Activated CD8-positive, alpha-beta T cell treated with anti-CD3 and anti-CD28 coated beads, Interleukin-2, amount 10 ng/mL, durations not matched to agents 7 days and 5 days (primary cell): ENCODE data around the gene KAT14. TPM values are rescaled to one million over a fixed set of nuclear protein-coding genes. Genes with fewer than 3 reads are reported as not detected.
"Not testable (repeated sequence)": the region's sequence is repeated elsewhere in the genome, so short reads cannot be mapped to it uniquely, and the experiment has no call there.

ENCODE experiments used
- ATAC-seq: fragments of 150-1000 bp; cut with Tn5 transposase; one replicate; pipeline ENCODE4 v1.10.0; 2021; ENCODE audit warnings: moderate library complexity
- CTCF ChIA-PET: fragments of 350-600 bp; sonication (Branson Sonifier 250); formaldehyde crosslinking; loops from one replicate; lab custom pipeline; 2021; ENCODE audit warnings: antibody characterized with exemption; lab: Charles Lee
- POLR2A ChIA-PET: fragments of 350-600 bp; sonication (Branson Sonifier 250); formaldehyde crosslinking; loops from one replicate; lab custom pipeline; 2021; ENCODE audit warnings: antibody characterized with exemption; lab: Charles Lee
- DNase-seq: peaks from one replicate; pipeline ENCODE4 v3.0.0-alpha.2; 2020
- H3K27ac Mint-ChIP-seq: one replicate; pipeline ENCODE4 v1.8.0; 2021; ENCODE audit warnings: mild to moderate bottlenecking, mixed read lengths
- H3K27me3 Mint-ChIP-seq: one replicate; pipeline ENCODE4 v1.8.0; 2021; ENCODE audit warnings: low read depth, mixed read lengths
- H3K36me3 Mint-ChIP-seq: one replicate; pipeline ENCODE4 v1.8.0; 2021; ENCODE audit warnings: low read depth, mixed read lengths
- H3K4me1 Mint-ChIP-seq: one replicate; pipeline ENCODE4 v1.8.0; 2021; ENCODE audit warnings: low read depth, mixed read lengths
- H3K4me3 Mint-ChIP-seq: one replicate; pipeline ENCODE4 v1.8.0; 2021; ENCODE audit warnings: mild to moderate bottlenecking, mixed read lengths
- H3K9me3 Mint-ChIP-seq: one replicate; pipeline ENCODE4 v1.8.0; 2022; ENCODE audit warnings: mixed read lengths; ENCODE audit not compliant: insufficient read depth
- total RNA-seq, 2 experiments: library from RNA; stranded (reverse); gene quantifications; one replicate each; pipeline ENCODE4 v1.2.3, GENCODE V29; 2021

Gene KAT14
- total RNA-seq, 2 experiments from 2014 or later, result 14.5 to 16.0 TPM

GRCh38 chr20:18194461-18194860 is 56.8 kb downstream of the KAT14 start:
- CTCF ChIA-PET, H3K9me3 Mint-ChIP-seq, H3K4me3 Mint-ChIP-seq: not testable (repeated sequence)

DNA sequence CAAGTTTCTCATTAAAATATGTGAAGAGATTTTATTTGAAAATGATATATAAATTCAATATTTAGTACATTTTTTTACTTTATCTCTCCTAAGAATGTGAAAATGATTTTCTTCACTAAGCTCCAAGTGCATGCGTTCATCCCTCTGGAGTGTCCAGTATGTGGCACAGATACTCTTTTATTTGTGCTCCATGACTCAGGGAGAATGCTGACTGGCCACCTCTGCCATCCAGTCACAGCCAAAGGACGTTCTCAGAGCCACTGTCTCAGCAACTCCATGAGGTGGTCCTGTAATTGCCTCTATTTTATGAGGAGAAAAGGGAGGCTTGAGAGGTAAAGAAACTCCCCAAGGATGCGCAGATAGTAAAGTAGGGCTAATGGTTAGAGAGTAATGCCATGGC is 58.3 kb downstream of the KAT14 start:
- peaks cover 2% of the 10 kb centered on the region for H3K36me3 Mint-ChIP-seq
- POLR2A ChIA-PET, result no interaction called here
- H3K4me1 Mint-ChIP-seq, result peaks cover 4% of the 10 kb centered on the region

More at GRCh38 chr20:18194461-18194860, 56.8 kb downstream of the KAT14 start:
- H3K27ac Mint-ChIP-seq, ATAC-seq, H3K36me3 Mint-ChIP-seq, DNase-seq, H3K27me3 Mint-ChIP-seq, POLR2A ChIA-PET: not testable (repeated sequence)
- H3K4me1 Mint-ChIP-seq, result peaks cover 18% of the 10 kb centered on the region

DNA sequence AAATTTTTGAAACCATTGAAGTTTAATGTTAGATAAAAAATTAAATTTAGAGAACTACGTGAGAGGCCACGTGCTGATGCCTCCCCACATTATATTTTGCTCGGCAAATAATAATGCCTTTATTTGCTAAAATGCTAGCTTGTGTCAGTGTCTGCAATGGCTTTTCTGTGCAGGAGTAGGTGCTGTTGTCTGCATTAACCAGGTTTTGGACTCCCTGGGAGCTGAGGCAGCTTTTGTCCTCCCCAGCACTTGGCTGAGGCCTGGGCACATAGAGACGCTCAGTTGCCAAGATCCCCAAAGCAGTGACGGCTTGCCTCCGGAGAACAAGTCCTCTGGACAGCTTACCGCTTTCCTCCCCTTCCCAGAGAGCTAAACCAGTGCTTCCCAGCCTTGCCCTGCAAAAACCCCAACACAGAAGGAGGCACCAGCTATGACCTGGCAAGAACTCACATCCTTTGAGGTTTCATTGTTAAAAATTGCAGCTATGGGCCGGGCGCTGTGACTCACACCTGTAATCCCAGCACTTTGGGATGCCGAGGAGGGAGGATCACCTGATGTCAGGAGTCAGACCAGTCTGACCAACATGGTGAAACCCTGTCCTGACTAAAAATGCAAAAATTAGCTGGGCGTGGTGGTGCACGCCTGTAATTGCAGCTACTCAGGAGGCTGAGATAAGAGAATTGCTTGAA is 59.9 kb downstream of the KAT14 start:
- no peak for ATAC-seq
- POLR2A ChIA-PET, result no interaction called here
- DNase-seq, result no peak
- H3K36me3 Mint-ChIP-seq, result peaks cover 1% of the 10 kb centered on the region
- H3K4me1 Mint-ChIP-seq, result no peaks in the 10 kb centered on the region
- H3K27ac Mint-ChIP-seq, result no peak overlapping the region
- H3K4me3 Mint-ChIP-seq, result no peak overlapping the region
- peaks cover 7% of the 10 kb centered on the region for H3K9me3 Mint-ChIP-seq
- CTCF ChIA-PET, result no interaction called here
- no peaks in the 10 kb centered on the region for H3K27me3 Mint-ChIP-seq

More for the DNA sequence above, 58.3 kb downstream of the KAT14 start:
- ATAC-seq, result no peak
- Mint-ChIP-seq H3K4me3 (no peak overlapping the region), H3K27ac (no peak overlapping the region), H3K9me3 (no peaks in the 10 kb centered on the region), H3K27me3 (no peaks in the 10 kb centered on the region)
- CTCF ChIA-PET, result no interaction called here
- no peak for DNase-seq

- no peaks in the 10 kb centered on the region for H3K4me1 Mint-ChIP-seq
- peaks cover 7% of the 10 kb centered on the region for H3K9me3 Mint-ChIP-seq
- H3K27me3 Mint-ChIP-seq, result peaks cover 2% of the 10 kb centered on the region
- CTCF ChIA-PET, result interaction anchor here (1.0 kb wide), 1 partner anchor 331 kb away, joined by 3 read pairs; no protein-coding TSS in a partner anchor
- peaks cover 1% of the 10 kb centered on the region for H3K36me3 Mint-ChIP-seq
- no peak overlapping the region for H3K4me3 Mint-ChIP-seq
- no peak for DNase-seq
- no peak overlapping the region for H3K27ac Mint-ChIP-seq
- ATAC-seq, result no peak
- POLR2A ChIA-PET, result no interaction called here
These were observed 65.3 kb downstream of the KAT14 start for GRCh38 chr20:18202966-18203365.

- H3K36me3 Mint-ChIP-seq, H3K4me3 Mint-ChIP-seq, POLR2A ChIA-PET, DNase-seq, CTCF ChIA-PET, H3K27me3 Mint-ChIP-seq, H3K9me3 Mint-ChIP-seq, H3K4me1 Mint-ChIP-seq, ATAC-seq, H3K27ac Mint-ChIP-seq: not testable (repeated sequence)
These were observed 66.0 kb downstream of the KAT14 start for GRCh38 chr20:18203700-18204099.

DNA sequence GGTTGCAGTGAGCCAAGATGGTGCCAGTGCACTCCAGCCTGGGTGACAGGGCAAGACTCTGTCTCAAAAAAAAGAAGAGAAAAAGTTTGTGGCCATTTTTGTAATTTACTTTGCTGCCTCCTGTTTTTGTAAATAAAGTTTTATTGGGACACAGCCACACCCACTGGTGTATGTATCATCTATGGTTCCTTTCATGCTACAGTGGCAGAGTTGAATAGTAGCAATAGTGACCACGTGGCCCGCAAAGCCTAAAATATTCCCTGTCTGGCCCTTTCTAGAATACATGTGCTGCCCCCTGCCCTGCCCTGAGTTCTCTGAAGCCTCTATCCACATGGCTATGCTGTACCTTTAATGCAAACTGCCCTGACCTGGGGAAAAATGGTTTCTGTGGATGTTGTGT is 75.3 kb downstream of the KAT14 start:
- POLR2A ChIA-PET, result no interaction called here
- Mint-ChIP-seq H3K27ac (no peak overlapping the region), H3K4me3 (no peak overlapping the region), H3K9me3 (no peaks in the 10 kb centered on the region), H3K27me3 (peaks cover 4% of the 10 kb centered on the region), H3K4me1 (no peaks in the 10 kb centered on the region), H3K36me3 (no peaks in the 10 kb centered on the region)
- CTCF ChIA-PET, result no interaction called here
- ATAC-seq (no peak), DNase-seq (no peak)

GRCh38 chr20:18215566-18215965 is 77.9 kb downstream of the KAT14 start:
- H3K27me3 Mint-ChIP-seq, result peaks cover 4% of the 10 kb centered on the region
- ChIA-PET CTCF (no interaction called here), POLR2A (no interaction called here)
- H3K4me3 Mint-ChIP-seq, result no peak overlapping the region
- H3K27ac Mint-ChIP-seq, result no peak overlapping the region
- H3K4me1 Mint-ChIP-seq, result no peaks in the 10 kb centered on the region
- H3K9me3 Mint-ChIP-seq, result no peaks in the 10 kb centered on the region
- DNase-seq (no peak), ATAC-seq (no peak)
- H3K36me3 Mint-ChIP-seq, result no peaks in the 10 kb centered on the region

GRCh38 chr20:18218280-18218679 is 80.6 kb downstream of the KAT14 start:
- ATAC-seq, result no peak
- ChIA-PET POLR2A (no interaction called here), CTCF (no interaction called here)
- no peaks in the 10 kb centered on the region for H3K4me1 Mint-ChIP-seq
- no peak overlapping the region for H3K27ac Mint-ChIP-seq
- H3K4me3 Mint-ChIP-seq, result no peak overlapping the region
- DNase-seq, result no peak
- H3K9me3 Mint-ChIP-seq, result no peaks in the 10 kb centered on the region
- peaks cover 12% of the 10 kb centered on the region for H3K27me3 Mint-ChIP-seq
- H3K36me3 Mint-ChIP-seq, result no peaks in the 10 kb centered on the region

DNA sequence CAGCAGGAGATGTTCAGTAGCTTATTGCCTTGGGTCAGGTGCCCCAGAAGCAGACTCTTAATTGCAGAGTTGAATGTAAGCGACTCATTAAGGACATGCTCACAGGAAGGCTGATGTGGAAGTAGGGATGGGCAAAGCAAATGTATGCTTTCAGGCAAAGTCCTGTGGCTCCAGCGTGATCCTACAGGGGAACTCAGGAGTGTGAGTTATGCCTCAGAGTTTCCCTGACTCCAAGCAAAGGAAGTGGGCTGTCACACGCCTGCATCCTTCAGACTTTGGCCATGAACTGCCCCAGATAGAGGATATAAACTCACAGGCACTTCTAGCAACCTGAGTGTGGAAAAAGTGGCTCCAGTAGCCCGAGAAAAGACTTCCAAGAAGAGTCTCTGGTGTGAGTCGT is 85.7 kb downstream of the KAT14 start:
- no peak overlapping the region for H3K27ac Mint-ChIP-seq
- H3K27me3 Mint-ChIP-seq, result peaks cover 16% of the 10 kb centered on the region
- no peaks in the 10 kb centered on the region for H3K36me3 Mint-ChIP-seq
- ATAC-seq (no peak), DNase-seq (no peak)
- H3K4me1 Mint-ChIP-seq, result no peaks in the 10 kb centered on the region
- ChIA-PET POLR2A (no interaction called here), CTCF (no interaction called here)
- no peak overlapping the region for H3K4me3 Mint-ChIP-seq
- no peaks in the 10 kb centered on the region for H3K9me3 Mint-ChIP-seq

DNA sequence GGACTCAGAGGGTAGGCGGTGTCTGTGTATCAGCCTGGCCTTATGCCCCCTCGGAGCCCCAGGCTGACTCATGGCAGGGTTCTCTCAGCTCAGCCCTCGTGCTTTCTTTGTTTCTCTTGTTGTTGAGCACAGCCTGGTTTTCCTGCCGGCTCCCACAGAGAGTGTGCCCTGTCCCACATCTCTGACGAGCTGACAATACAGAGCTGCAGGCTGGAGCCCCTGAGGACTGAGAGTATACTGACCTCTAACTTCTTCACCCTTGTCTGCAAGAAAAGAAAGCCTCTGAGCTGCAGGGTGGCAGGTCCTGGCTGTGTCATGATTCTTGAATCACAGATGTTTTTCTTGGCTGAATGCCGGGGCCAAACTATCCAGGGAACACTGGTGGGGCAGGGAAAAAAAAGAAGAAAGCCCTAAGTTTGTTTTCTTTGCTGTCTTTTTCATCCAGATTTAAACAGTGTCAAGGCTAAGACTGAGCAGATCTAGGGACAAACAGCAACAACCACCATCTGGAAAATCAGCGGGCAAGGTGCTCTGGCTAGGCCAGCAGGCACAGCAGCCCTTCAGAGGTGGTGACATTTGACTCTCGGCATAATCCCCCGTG is 87.4 kb downstream of the KAT14 start:
- H3K9me3 Mint-ChIP-seq, result no peaks in the 10 kb centered on the region
- CTCF ChIA-PET, result no interaction called here
- no peak overlapping the region for H3K4me3 Mint-ChIP-seq
- DNase-seq (no peak), ATAC-seq (no peak)
- no peaks in the 10 kb centered on the region for H3K4me1 Mint-ChIP-seq
- POLR2A ChIA-PET, result interaction anchor here (0.7 kb wide), 1 partner anchor 20 kb away, joined by 3 read pairs; no protein-coding TSS in a partner anchor
- H3K27me3 Mint-ChIP-seq, result peaks cover 16% of the 10 kb centered on the region
- no peaks in the 10 kb centered on the region for H3K36me3 Mint-ChIP-seq
- H3K27ac Mint-ChIP-seq, result no peak overlapping the region

DNA sequence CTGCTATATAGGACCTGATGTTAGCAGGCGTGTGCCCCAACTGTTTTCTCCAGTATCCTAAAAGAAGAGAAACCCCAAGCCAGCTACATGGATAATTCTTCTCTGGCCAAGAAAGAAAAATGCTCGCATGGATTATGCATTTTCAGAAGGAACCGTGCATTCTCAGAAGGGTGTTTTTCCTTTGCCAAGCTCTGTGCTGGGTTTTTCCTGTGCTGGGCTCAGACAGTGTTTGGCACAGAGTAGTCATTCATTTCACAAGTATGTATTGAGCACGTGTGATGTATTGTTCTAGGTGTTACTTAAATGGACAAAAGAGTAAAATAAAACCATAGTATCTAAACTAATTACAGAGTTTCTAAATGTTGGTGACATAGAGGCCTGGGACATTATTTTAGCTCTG is 88.0 kb downstream of the KAT14 start:
- ATAC-seq (no peak), DNase-seq (no peak)
- ChIA-PET POLR2A (interaction anchor here (0.7 kb wide), 1 partner anchor 19 kb away, joined by 3 read pairs; no protein-coding TSS in a partner anchor), CTCF (no interaction called here)
- Mint-ChIP-seq H3K4me1 (no peaks in the 10 kb centered on the region), H3K27ac (no peak overlapping the region), H3K9me3 (no peaks in the 10 kb centered on the region), H3K4me3 (no peak overlapping the region), H3K36me3 (no peaks in the 10 kb centered on the region), H3K27me3 (peaks cover 16% of the 10 kb centered on the region)

DNA sequence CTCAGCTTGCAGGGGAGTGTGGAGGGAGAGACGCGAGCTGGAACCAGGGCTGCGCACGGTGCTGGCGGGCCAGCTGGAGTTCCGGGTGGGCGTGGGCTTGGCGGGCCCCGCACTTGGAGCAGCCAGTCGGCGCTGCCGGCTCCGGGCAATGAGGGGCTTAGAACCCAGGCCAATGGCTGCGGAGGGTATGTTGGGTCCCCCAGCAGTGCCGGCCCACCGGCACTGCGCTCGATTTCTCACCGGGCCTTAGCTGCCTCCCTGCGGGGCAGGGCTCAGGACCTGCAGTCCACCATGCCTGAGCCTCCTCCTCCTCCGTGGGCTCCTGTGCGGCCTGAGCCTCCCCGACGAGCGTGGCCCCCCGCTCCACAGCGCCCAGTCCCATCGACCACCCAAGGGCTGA is 89.1 kb downstream of the KAT14 start:
- H3K27me3 Mint-ChIP-seq, result peaks cover 10% of the 10 kb centered on the region
- H3K4me3 Mint-ChIP-seq, H3K36me3 Mint-ChIP-seq, POLR2A ChIA-PET, H3K27ac Mint-ChIP-seq, DNase-seq, H3K9me3 Mint-ChIP-seq, H3K4me1 Mint-ChIP-seq, ATAC-seq, CTCF ChIA-PET: not testable (repeated sequence)
